Activated naive CD8-positive, alpha-beta T cell treated with anti-CD3 and anti-CD28 coated beads, Interleukin-2, amount 50 U/mL, for 16 hours (primary cell): ENCODE data around the gene RASSF4.

Experiments used
- DNase-seq: peaks from one replicate; pipeline ENCODE4 v3.0.0-alpha.2; 2020; ENCODE audit warnings: low read depth, low spot score

RASSF4 gene

GRCh38 chr10:44927352-44927751 is 32.2 kb upstream of the RASSF4 start:
- DNase-seq: no peak

DNA sequence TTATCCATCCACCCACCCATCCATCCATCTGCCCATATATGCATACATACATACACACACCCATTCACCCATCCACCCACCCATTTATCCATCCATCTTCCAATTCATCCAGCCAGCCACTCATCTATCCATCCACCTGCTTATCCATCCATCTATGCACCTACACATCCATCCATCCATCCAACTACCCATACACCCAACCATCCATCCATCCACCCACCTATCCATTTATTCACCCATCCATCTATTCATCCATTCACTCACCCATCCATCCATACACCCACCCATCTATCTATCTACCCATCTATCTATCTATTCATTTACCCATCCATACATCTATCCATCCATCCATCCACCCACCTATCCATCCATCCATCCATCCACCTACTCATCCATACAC is 31.1 kb upstream of the RASSF4 start:
- DNase-seq: no peak

- DNase-seq: no peak
Observed at GRCh38 chr10:44929356-44930255, 30.0 kb upstream of the RASSF4 start.

GRCh38 chr10:44930904-44931620 is 28.5 kb upstream of the RASSF4 start:
- DNase-seq: no peak

DNA sequence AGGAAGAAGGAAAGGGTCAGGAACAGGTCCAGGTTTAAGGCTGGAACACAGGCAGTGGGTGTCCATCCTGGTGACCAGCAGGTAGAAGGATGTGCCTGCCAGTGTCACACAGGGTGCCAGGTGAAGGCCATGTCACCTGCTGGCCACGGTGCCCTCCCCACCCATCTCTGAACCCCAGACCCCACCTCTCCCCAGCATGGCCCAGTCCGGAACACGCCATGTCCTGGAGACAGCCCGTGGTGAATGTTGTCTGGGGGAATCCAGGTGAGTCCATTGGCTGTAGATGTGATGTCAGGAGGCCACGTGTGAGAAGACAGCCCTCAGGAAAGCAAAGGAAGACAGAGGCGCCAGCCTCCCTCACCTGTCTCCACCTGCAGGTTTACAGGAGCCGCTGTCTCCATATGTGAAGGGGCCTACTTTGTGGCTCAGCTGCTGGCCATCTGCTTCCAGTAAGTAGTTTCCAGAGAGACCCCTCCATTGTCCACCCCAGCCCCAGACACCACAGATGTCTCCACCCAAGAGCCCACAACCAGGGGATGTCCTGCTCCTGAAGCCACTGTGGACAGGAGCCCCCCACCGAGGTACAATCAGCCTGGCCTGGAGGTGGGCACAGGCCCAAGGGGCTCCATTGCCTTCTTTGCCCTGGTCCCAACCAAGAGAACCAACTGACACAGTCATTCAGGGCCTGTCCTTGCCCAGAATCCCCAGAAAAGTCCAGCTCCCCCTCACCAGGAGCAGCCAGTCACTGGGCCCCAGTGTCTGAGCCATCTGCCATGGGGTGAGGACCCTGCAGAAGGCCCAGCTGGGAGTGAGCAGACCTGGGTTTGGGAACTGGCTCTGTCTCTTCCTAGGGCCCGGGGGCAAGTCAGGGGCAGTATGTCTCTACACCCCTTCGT is 27.7 kb upstream of the RASSF4 start:
- DNase-seq: no peak

- peak; percentile 65 for DNase-seq
Observed at GRCh38 chr10:44932517-44933450, 26.8 kb upstream of the RASSF4 start.

- DNase-seq: no peak
Observed at GRCh38 chr10:44933451-44934321, 25.9 kb upstream of the RASSF4 start.

DNA sequence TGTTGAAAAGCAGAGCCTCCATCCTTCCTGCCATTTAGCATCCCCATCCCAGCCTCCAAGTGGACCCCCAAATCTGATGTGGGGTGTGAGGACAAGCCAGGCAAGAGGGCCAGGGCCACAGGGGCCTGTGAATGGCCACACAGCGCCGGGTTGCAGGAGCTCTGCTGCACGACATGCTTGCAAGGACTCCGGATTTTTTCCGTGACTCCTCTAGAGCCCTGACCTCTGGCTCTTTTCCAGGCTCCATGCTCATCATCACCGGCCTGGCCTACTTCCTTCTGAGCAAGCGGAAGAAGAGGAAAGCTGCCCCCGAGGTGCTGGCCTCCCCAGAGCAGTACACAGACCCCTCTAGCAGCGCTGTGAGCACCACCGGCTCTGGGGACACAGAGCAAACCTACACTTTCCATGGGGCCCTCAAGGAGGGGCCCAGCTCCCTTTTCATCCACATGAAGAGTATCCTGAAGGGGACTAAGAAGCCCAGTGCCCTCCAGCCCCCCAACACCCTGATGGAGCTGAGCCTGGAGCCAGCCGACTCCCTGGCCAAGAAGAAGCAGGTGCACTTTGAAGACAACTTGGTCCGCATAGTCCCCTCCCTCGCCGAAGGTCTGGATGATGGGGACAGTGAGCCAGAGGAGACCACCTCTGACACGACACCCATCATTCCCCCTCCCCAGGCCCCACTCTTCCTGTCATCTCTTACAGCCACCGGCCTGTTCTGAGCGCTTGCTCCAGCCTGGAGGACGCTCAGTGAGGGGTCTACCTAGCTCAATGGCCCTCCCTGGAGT is 25.0 kb upstream of the RASSF4 start:
- no peak for DNase-seq

DNA sequence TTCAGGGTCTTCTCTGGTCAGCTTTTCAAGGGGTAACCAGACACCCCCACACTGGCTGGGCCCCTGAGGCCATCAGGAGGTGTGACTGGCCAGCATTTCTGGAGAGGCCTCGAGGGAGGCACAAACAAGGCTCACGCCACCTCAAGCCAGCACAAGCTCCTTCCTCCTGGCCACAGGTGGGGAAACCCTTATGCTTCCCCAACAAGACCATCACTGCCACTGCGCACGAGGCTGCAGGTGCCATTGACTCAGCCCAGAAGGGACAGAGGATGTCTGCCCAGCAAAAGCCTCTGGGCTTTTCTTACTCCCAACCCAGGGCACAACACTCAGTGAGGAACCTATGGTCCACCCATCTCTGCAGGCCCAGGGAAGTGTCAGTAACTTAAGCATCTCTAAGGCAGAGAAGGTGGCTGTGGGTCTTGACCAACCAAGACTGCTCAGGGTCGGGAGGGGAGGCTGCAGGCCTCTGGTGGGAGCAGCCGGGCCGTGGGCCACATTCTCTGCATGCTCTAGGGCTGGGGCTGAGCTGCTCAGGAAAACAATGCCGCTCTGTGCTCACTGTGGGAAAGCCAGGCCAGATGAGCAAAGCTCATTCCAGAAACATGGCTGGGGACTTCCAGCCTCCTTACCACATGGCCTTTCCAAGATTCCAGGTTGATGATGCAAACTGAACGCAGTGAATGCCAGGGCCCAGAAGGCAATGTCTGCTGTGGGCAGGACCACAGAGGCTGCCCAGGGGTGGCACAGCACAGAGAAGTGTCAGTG is 24.2 kb upstream of the RASSF4 start:
- DNase-seq: no peak

DNA sequence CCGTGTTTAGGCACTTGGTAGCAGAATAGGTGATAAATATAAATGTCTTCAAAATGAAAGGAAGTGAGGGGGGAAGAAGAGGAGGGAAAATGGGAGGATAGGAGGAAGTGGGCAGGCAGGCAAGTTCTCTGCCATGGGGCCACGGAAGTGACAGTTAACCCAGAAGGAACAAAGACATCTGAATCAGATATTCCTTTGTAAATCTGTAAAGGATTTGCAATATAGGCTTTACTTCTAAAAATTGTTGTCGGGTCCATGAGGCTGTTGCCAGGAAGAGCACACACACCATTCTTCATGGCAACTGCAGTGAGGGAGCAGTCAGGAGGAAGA is 23.7 kb upstream of the RASSF4 start:
- no peak for DNase-seq

DNA sequence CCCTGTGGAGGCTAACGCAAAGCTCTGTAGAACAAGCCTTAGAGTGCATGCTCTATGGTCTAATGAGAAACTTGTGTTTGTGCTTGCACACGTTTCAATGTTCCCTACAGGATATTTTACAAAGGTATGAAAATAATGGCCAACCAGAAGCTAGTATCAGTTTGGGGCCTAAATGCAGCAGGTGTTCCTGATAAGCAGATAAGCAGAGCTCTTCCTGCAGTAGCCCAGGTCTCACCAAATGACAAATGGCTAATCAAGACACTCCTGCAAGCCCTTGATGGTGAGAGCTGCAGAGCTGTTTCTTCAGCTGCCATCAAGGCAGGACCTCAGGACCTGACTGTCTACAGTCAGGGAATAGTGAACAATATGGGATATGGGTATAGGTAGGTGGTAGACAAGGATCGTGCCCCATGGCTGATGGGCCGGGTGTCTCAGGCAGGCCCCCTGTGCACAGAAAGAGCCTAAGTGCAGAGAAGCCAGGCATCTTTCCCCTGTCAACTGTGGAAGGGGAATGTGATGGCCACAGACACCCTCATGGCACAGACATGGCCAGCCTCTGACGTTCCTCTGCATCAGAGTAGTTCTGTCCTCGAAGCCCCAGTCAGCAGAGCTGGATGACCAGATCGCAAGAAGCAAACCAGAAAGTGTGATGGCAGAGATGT is 23.2 kb upstream of the RASSF4 start:
- DNase-seq: no peak

DNA sequence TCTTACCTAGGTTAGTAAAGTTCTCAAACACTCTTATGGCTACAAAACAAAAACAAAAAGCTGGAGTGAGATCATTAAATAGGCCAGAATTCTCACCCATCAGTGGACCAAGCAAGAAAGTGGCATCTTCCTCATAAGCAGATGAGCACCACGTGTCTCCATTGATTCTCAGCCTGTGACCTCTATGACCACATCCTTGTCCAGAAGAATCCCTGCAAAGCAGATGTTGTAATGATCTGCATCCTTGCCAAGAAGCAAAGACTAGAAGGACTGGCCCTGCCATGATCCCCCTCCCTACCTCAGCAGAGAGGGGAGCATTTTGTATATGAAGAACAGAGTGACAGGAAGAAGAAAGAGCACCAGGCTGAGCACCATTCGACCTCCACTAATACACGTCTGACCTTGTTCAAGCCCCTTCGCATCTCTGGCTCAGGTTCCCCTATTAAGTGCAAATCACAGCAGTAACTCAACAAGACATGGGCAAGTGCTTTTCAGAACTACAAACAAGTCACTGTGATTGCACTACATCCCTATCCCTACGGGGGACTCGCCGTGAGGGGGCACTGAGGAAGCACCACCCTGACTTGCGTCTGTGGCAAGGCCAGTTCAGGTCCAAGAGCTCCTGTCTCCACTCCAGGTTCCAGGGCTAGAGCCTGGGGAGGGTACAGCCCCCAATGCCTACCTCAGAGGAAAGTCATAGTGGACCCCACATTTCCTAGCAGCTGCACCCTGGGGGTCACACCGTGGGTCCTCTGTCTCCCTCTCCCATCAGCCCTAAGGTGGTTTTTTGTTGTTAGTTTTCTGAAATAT is 22.2 kb upstream of the RASSF4 start:
- no peak for DNase-seq

DNA sequence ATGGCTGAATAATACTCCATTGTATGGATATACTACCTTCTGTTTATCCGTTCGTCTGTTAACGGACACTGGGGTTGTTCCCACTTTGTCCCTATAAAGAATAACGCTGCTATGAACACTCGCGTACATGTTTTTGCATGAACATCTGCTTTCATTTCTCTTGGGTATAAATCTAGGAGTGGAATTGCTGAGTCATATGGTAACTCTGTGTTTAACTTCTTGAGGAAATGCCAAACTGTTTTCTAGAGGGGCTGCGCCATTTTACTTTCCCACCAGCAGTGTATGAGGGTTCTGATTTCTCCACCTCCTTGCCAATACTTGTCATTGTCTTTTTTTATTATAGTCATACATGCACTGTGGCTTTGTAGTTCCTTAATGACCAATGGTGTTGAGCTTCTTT is 20.6 kb upstream of the RASSF4 start:
- DNase-seq: no peak

GRCh38 chr10:44939691-44940401 is 19.8 kb upstream of the RASSF4 start:
- DNase-seq: no peak

DNA sequence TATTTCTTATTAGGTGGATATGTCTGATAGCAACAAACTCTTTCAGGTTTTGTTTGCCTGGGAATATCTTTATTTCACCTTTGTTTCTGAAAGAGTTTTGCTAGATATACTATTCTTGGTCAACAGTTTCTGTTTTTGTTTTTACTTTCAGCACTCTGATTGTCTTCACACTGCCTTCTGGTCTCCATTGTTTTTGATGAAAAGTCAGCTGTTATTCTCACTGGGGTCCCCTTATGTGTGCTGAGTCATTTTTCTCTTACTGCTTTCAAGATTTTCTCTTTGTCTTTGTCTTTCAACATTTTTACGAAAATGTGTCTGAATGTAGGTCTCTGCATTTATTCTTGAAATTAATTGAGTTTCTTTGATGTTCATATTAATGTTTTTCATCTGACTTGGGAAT is 15.2 kb upstream of the RASSF4 start:
- no peak for DNase-seq

GRCh38 chr10:44946205-44946604 is 13.4 kb upstream of the RASSF4 start:
- no peak for DNase-seq
